SK-N-SH treated with all-trans-retinoic acid at 6 μM for 48 hours (cell line): ENCODE data around the gene GLI2.

ENCODE experiments used
- ATAC-seq: fragments of 200-7000 bp; cut with Tn5 transposase; 3 replicates; pipeline ENCODE4 v1.9.1; 2020; ENCODE audit warnings: mild to moderate bottlenecking, moderate library complexity
- ARNTL ChIP-seq: fragments of 450-650 bp; formaldehyde crosslinking; IDR thresholded peaks from 2 replicates; pipeline ENCODE4 v1.5.0; 2020; ENCODE audit warnings: low read depth, mild to moderate bottlenecking, moderate library complexity, borderline replicate concordance
- BACH2 ChIP-seq: fragments of 250-450 bp; sonication (Bioruptor Pico); IDR thresholded peaks from 2 replicates; pipeline ENCODE4 v1.9.0; 2021; ENCODE audit warnings: mild to moderate bottlenecking, borderline replicate concordance
- CREB5 ChIP-seq: fragments of 250-450 bp; sonication (Bioruptor Pico); IDR thresholded peaks from 2 replicates; pipeline ENCODE4 v1.5.1; 2020; ENCODE audit warnings: low read depth, mild to moderate bottlenecking, moderate library complexity
- CSDC2 ChIP-seq: fragments of 250-450 bp; sonication (Bioruptor Pico); IDR thresholded peaks from 2 replicates; pipeline ENCODE4 v1.5.0; 2020; ENCODE audit warnings: mild to moderate bottlenecking, moderate library complexity
- CSRNP3 ChIP-seq: fragments of 250-450 bp; sonication (Bioruptor Pico); IDR thresholded peaks from 2 replicates; pipeline ENCODE4 v1.5.1; 2021; ENCODE audit warnings: mild to moderate bottlenecking, moderate library complexity
- ESRRG ChIP-seq: fragments of 250-450 bp; sonication (Bioruptor Pico); IDR thresholded peaks from 2 replicates; pipeline ENCODE4 v1.6.1; 2021; ENCODE audit warnings: mild to moderate bottlenecking
- GLIS3 ChIP-seq: fragments of 250-450 bp; sonication (Bioruptor Pico); IDR thresholded peaks from 2 replicates; pipeline ENCODE4 v1.5.0; 2020; ENCODE audit warnings: mild to moderate bottlenecking, moderate library complexity
- ISL1 ChIP-seq: fragments of 250-450 bp; sonication (Bioruptor Pico); IDR thresholded peaks from 2 replicates; pipeline ENCODE4 v2.1.2; 2022; ENCODE audit warnings: mild to moderate bottlenecking, moderate library complexity
- OSR1 ChIP-seq: fragments of 250-450 bp; sonication (Bioruptor Pico); IDR thresholded peaks from 2 replicates; pipeline ENCODE4 v1.8.0; 2022; ENCODE audit warnings: moderate library complexity, mild to moderate bottlenecking, inconsistent platforms
- PATZ1 ChIP-seq: fragments of 250-450 bp; sonication (Bioruptor Pico); IDR thresholded peaks from 2 replicates; pipeline ENCODE4 v1.8.0; 2020; ENCODE audit warnings: mild to moderate bottlenecking, moderate library complexity, borderline replicate concordance
- POU6F1 ChIP-seq: fragments of 250-450 bp; sonication (Bioruptor Pico); IDR thresholded peaks from 2 replicates; pipeline ENCODE4 v1.8.0; 2021; ENCODE audit warnings: low read depth, mild to moderate bottlenecking, moderate library complexity, borderline replicate concordance
- PPARA ChIP-seq: fragments of 250-450 bp; sonication (Bioruptor Pico); IDR thresholded peaks from 2 replicates; pipeline ENCODE4 v1.5.0; 2020; ENCODE audit warnings: mild to moderate bottlenecking, borderline replicate concordance
- RARB ChIP-seq: fragments of 250-450 bp; sonication (Bioruptor Pico); IDR thresholded peaks from 2 replicates; pipeline ENCODE4 v1.8.0; 2021; ENCODE audit warnings: mild to moderate bottlenecking, moderate library complexity
- SNAI2 ChIP-seq: fragments of 250-450 bp; sonication (Bioruptor Pico); IDR thresholded peaks from 2 replicates; pipeline ENCODE4 v1.5.0; 2020; ENCODE audit warnings: mild to moderate bottlenecking, moderate library complexity
- TCF4 ChIP-seq: fragments of 250-450 bp; sonication (Bioruptor Pico); IDR thresholded peaks from 2 replicates; pipeline ENCODE4 v1.8.0; 2021; ENCODE audit warnings: mild to moderate bottlenecking, moderate library complexity, borderline replicate concordance
- TOX ChIP-seq: fragments of 250-450 bp; sonication (Bioruptor Pico); IDR thresholded peaks from 2 replicates; pipeline ENCODE4 v1.8.0; 2021; ENCODE audit warnings: mild to moderate bottlenecking, moderate library complexity, borderline replicate concordance
- TSHZ2 ChIP-seq: fragments of 250-450 bp; sonication (Bioruptor Pico); IDR thresholded peaks from 2 replicates; pipeline ENCODE4 v1.5.0; 2020; ENCODE audit warnings: mild to moderate bottlenecking, moderate library complexity
- ZC3H10 ChIP-seq: fragments of 250-450 bp; sonication (Bioruptor Pico); IDR thresholded peaks from 2 replicates; pipeline ENCODE4 v1.5.1; 2021; ENCODE audit warnings: mild to moderate bottlenecking, moderate library complexity
- ZFP3 ChIP-seq: fragments of 250-450 bp; sonication (Bioruptor Pico); IDR thresholded peaks from 2 replicates; pipeline ENCODE4 v1.5.0; 2020; ENCODE audit warnings: mild to moderate bottlenecking, moderate library complexity
- ZFP30 ChIP-seq: fragments of 450-650 bp; formaldehyde crosslinking; IDR thresholded peaks from 2 replicates; pipeline ENCODE4 v1.5.0; 2022; ENCODE audit warnings: mild to moderate bottlenecking, moderate library complexity
- ZNF565 ChIP-seq: fragments of 450-650 bp; formaldehyde crosslinking; conservative IDR thresholded peaks from 2 replicates; pipeline ENCODE4 v1.5.0; 2020; ENCODE audit warnings: low read depth, mild to moderate bottlenecking, moderate library complexity
- ZNF70 ChIP-seq: fragments of 450-650 bp; formaldehyde crosslinking; IDR thresholded peaks from 2 replicates; pipeline ENCODE4 v1.5.0; 2020; ENCODE audit warnings: mild to moderate bottlenecking, moderate library complexity

Gene GLI2

GRCh38 chr2:120702061-120702460, 33.6 kb upstream of the GLI2 start:
- TF ChIP-seq CSDC2 (CRISPR knock-in tag) (no peak), CSRNP3 (CRISPR knock-in tag) (no peak), PATZ1 (CRISPR knock-in tag) (no peak), ZFP3 (CRISPR knock-in tag) (no peak), POU6F1 (CRISPR knock-in tag) (no peak), ZFP30 (CRISPR knock-in tag) (no peak), ESRRG (no peak)
- no peak for ATAC-seq

- ATAC-seq: no peak
- TF ChIP-seq TCF4 (no peak), CSDC2 (CRISPR knock-in tag) (no peak)
Observed at GRCh38 chr2:120702801-120703200, 32.9 kb upstream of the GLI2 start.

- peak; percentile 63; the same call in 2 of the 3 replicates for ATAC-seq
- no peak for TF ChIP-seq ISL1
- TF ChIP-seq ESRRG: no peak
- TF ChIP-seq ZFP3 (CRISPR knock-in tag): peak; percentile 98
- no peak for TF ChIP-seq ZFP30 (CRISPR knock-in tag)
- TF ChIP-seq BACH2 (CRISPR knock-in tag): no peak
- TF ChIP-seq SNAI2 (CRISPR knock-in tag): no peak
- TF ChIP-seq POU6F1 (CRISPR knock-in tag): no peak
- TF ChIP-seq, all 23 proteins: peak for 1
Observed at GRCh38 chr2:120703330-120703994, 32.2 kb upstream of the GLI2 start.

GRCh38 chr2:120704696-120705095, 31.0 kb upstream of the GLI2 start:
- no peak for ATAC-seq
- TF ChIP-seq ZC3H10 (CRISPR knock-in tag): no peak
- no peak for TF ChIP-seq TOX (CRISPR knock-in tag)
- TF ChIP-seq SNAI2 (CRISPR knock-in tag): no peak
- no peak for TF ChIP-seq ZNF70 (CRISPR knock-in tag)
- no peak for TF ChIP-seq OSR1 (CRISPR knock-in tag)
- no peak for TF ChIP-seq PPARA (CRISPR knock-in tag)
- TF ChIP-seq TSHZ2 (CRISPR knock-in tag): no peak
- TF ChIP-seq ZNF565 (CRISPR knock-in tag): no peak
- TF ChIP-seq CREB5 (CRISPR knock-in tag): no peak
- no peak for TF ChIP-seq ESRRG
- no peak for TF ChIP-seq POU6F1 (CRISPR knock-in tag)
- no peak for TF ChIP-seq CSRNP3 (CRISPR knock-in tag)
- TF ChIP-seq RARB (CRISPR knock-in tag): no peak
- no peak for TF ChIP-seq GLIS3
- TF ChIP-seq ARNTL (CRISPR knock-in tag): no peak
- TF ChIP-seq ZFP30 (CRISPR knock-in tag): no peak
- TF ChIP-seq CSDC2 (CRISPR knock-in tag): no peak
